H1 (cell line): Measurements from ENCODE around the gene PTGES3L. TPM values are rescaled to one million over a fixed set of nuclear protein-coding genes. Genes with fewer than 3 reads are reported as not detected.

Source experiments
- CTCF ChIA-PET: fragments of 300-600 bp; sonication (Branson Sonifier 250); formaldehyde crosslinking; loops from one replicate; lab custom pipeline; 2021; ENCODE audit not compliant: partially characterized antibody; lab: Charles Lee
- POLR2A ChIA-PET: fragments of 300-600 bp; sonication (Branson Sonifier 250); formaldehyde crosslinking; loops from one replicate; lab custom pipeline; 2021; ENCODE audit warnings: inconsistent platforms; ENCODE audit not compliant: partially characterized antibody; lab: Charles Lee
- DNase-seq, 2 experiments: peaks; one replicate each; pipeline versions ENCODE4 v3.0.0 to v3.0.0-alpha.2; 2010 to 2022; ENCODE audit warnings: low spot score in 2 of 2, low read depth in 1 of 2, mixed read lengths in 1 of 2
- FAIRE-seq: peaks from 2 replicates; lab custom pipeline; 2011; peaks lifted over from hg19 to GRCh38; lab: Jason Lieb, UNC
- H2AFZ ChIP-seq: 2 replicates; pipeline ENCODE4 v1.8.1; 2012; ENCODE audit warnings: low read length, inconsistent platforms
- H2AK5ac ChIP-seq: 2 replicates; pipeline ENCODE4 v1.6.1; 2013; ENCODE audit warnings: low read depth, low read length
- H2BK120ac ChIP-seq: replicated peaks from 2 replicates; pipeline ENCODE3; 2013; ENCODE audit warnings: low read depth, low read length, inconsistent platforms
- H2BK12ac ChIP-seq: 2 replicates; pipeline ENCODE4 v1.6.1; 2013; ENCODE audit warnings: low read depth, low read length
- H2BK15ac ChIP-seq: 2 replicates; pipeline ENCODE4 v1.6.1; 2013; ENCODE audit warnings: low read length
- H2BK20ac ChIP-seq: 2 replicates; pipeline ENCODE4 v1.6.1; 2013; ENCODE audit warnings: low read length
- H2BK5ac ChIP-seq: 2 replicates; pipeline ENCODE4 v1.6.1; 2013; ENCODE audit warnings: low read depth, low read length
- H3K14ac ChIP-seq: 2 replicates; pipeline ENCODE4 v1.6.1; 2013; ENCODE audit warnings: inconsistent platforms; ENCODE audit not compliant: insufficient read length
- H3K18ac ChIP-seq: 2 replicates; pipeline ENCODE4 v1.6.1; 2013; ENCODE audit warnings: low read length; ENCODE audit errors: extremely low read depth
- H3K23ac ChIP-seq: 2 replicates; pipeline ENCODE4 v1.6.1; 2013; ENCODE audit warnings: inconsistent platforms; ENCODE audit not compliant: insufficient read length
- H3K23me2 ChIP-seq: 2 replicates; pipeline ENCODE4 v1.6.1; 2013; ENCODE audit warnings: low read depth, low read length
- H3K27ac ChIP-seq: 2 replicates; pipeline ENCODE4 v1.6.1; 2011; ENCODE audit warnings: low read depth, low read length, inconsistent platforms
- H3K27me3 ChIP-seq, 4 experiments: replicated peaks in 1 of 4; 1 replicate in 1 of 4; 2 replicates in 3 of 4; pipeline versions ENCODE4 v1.6.1 to v1.8.1; 2011 to 2013; ENCODE audit warnings: low read length in 3 of 4, mild to moderate bottlenecking in 3 of 4, inconsistent platforms in 2 of 4, mixed read lengths in 2 of 4, moderate library complexity in 1 of 4; ENCODE audit not compliant: control insufficient read depth in 3 of 4, insufficient read depth in 3 of 4; ENCODE audit errors: extremely low read depth in 1 of 4
- H3K36me3 ChIP-seq, 4 experiments: 2 replicates each; pipeline versions ENCODE4 v1.6.1 to v1.8.1; 2011 to 2013; ENCODE audit warnings: mild to moderate bottlenecking in 4 of 4, low read length in 3 of 4, moderate library complexity in 2 of 4, control low read depth in 1 of 4, inconsistent platforms in 1 of 4; ENCODE audit not compliant: insufficient read depth in 4 of 4, control insufficient read depth in 2 of 4
- H3K4ac ChIP-seq: replicated peaks from 2 replicates; pipeline ENCODE3; 2013; ENCODE audit warnings: low read length, low read depth, mixed read lengths, inconsistent platforms; ENCODE audit not compliant: insufficient read length
- H3K4me1 ChIP-seq, 4 experiments: replicated peaks in 1 of 4; 1 replicate in 1 of 4; 2 replicates in 3 of 4; pipeline versions ENCODE4 v1.6.1 to v1.8.1; 2011 to 2013; ENCODE audit warnings: low read length in 3 of 4, inconsistent platforms in 2 of 4, mixed read lengths in 1 of 4; ENCODE audit not compliant: insufficient read depth in 4 of 4, control insufficient read depth in 3 of 4
- H3K4me2 ChIP-seq, 2 experiments: 2 replicates each; pipeline versions ENCODE4 v1.6.1 to v1.8.1; 2011 to 2013; ENCODE audit warnings: low read depth in 2 of 2, low read length in 2 of 2, control low read depth in 1 of 2, inconsistent platforms in 1 of 2, mild to moderate bottlenecking in 1 of 2; ENCODE audit not compliant: insufficient read depth in 1 of 2
- H3K4me3 ChIP-seq, 4 experiments: fragments of 200-600, 300-600 bp in 1 of 4; sonication (generic), shearing (Covaris generic), sonication (Bioruptor Twin) in 1 of 4; 2 replicates each; pipeline versions ENCODE4 v1.5.1 to v1.8.1; 2011 to 2016; ENCODE audit warnings: low read length in 4 of 4, low read depth in 3 of 4, control low read depth in 2 of 4, inconsistent platforms in 2 of 4, mild to moderate bottlenecking in 2 of 4, mixed read lengths in 1 of 4, moderate library complexity in 1 of 4; ENCODE audit not compliant: insufficient read depth in 2 of 4; ENCODE audit errors: extremely low read depth in 1 of 4
- H3K56ac ChIP-seq: replicated peaks from 2 replicates; pipeline ENCODE3; 2013; ENCODE audit warnings: low read depth, mild to moderate bottlenecking, mixed read lengths, low read length, inconsistent platforms; ENCODE audit not compliant: insufficient read length
- H3K79me1 ChIP-seq: 2 replicates; pipeline ENCODE4 v1.6.1; 2013; ENCODE audit warnings: low read depth, low read length, control low read depth
- H3K79me2 ChIP-seq, 2 experiments: 2 replicates each; pipeline versions ENCODE4 v1.6.1 to v1.8.1; 2012 to 2013; ENCODE audit warnings: low read length in 2 of 2, mild to moderate bottlenecking in 2 of 2, inconsistent platforms in 1 of 2; ENCODE audit not compliant: insufficient read depth in 2 of 2, control insufficient read depth in 1 of 2
- H3K9ac ChIP-seq, 4 experiments: replicated peaks in 1 of 4; 1 replicate in 1 of 4; 2 replicates in 3 of 4; pipeline versions ENCODE4 v1.6.1 to v1.8.1; 2011 to 2013; ENCODE audit warnings: low read depth in 3 of 4, low read length in 3 of 4, control low read depth in 2 of 4, mild to moderate bottlenecking in 2 of 4, moderate library complexity in 2 of 4, inconsistent platforms in 1 of 4; ENCODE audit errors: extremely low read depth in 1 of 4
- H3K9me3 ChIP-seq, 2 experiments: 2 replicates each; pipeline versions ENCODE4 v1.6.1 to v1.8.1; 2012 to 2013; ENCODE audit warnings: mild to moderate bottlenecking in 2 of 2, moderate library complexity in 2 of 2, control low read depth in 1 of 2, inconsistent platforms in 1 of 2, low read depth in 1 of 2, low read length in 1 of 2, mixed read lengths in 1 of 2; ENCODE audit not compliant: insufficient read depth in 2 of 2
- H4K20me1 ChIP-seq, 2 experiments: replicated peaks in 1 of 2; 2 replicates each; pipeline versions ENCODE3 to v1.8.1; 2011 to 2013; ENCODE audit warnings: inconsistent platforms in 2 of 2, low read length in 2 of 2, mild to moderate bottlenecking in 1 of 2; ENCODE audit not compliant: insufficient read depth in 2 of 2, control insufficient read depth in 1 of 2
- H4K5ac ChIP-seq: 2 replicates; pipeline ENCODE4 v1.6.1; 2013; ENCODE audit warnings: low read length, low read depth, mixed read lengths, inconsistent platforms; ENCODE audit not compliant: insufficient read length
- H4K8ac ChIP-seq: 2 replicates; pipeline ENCODE4 v1.8.0; 2013; ENCODE audit warnings: mild to moderate bottlenecking, moderate library complexity, low read length, inconsistent platforms; ENCODE audit not compliant: insufficient read depth; ENCODE audit errors: extremely low read depth
- H4K91ac ChIP-seq: replicated peaks from 2 replicates; pipeline ENCODE3; 2013; ENCODE audit warnings: low read length, mixed read lengths, inconsistent platforms; ENCODE audit not compliant: insufficient read length
- BRCA1 ChIP-seq: IDR thresholded peaks from 2 replicates; pipeline ENCODE4 v1.6.1; 2012; ENCODE audit warnings: low read depth, low read length, improper control_type of control experiment
- CBX5 ChIP-seq: fragments of 300-800, 300-1000 bp; sonication (generic); IDR thresholded peaks from 2 replicates; pipeline ENCODE4 v1.7.1; 2016; ENCODE audit warnings: antibody characterized with exemption, low read length, low read depth
- CBX8 ChIP-seq: fragments of 300-800, 300-1000 bp; sonication (generic); IDR thresholded peaks from 2 replicates; pipeline ENCODE4 v1.7.1; 2016; ENCODE audit warnings: low read depth, low read length, borderline replicate concordance
- CTBP2 ChIP-seq: IDR thresholded peaks from 2 replicates; pipeline ENCODE4 v1.7.0; 2011; ENCODE audit warnings: borderline replicate concordance, mild to moderate bottlenecking, moderate library complexity, mixed read lengths, low read length; ENCODE audit not compliant: insufficient read depth, insufficient read length
- EP300 ChIP-seq, 2 experiments: IDR thresholded peaks; 1 replicate in 1 of 2; 2 replicates in 1 of 2; pipeline ENCODE4 v1.6.1; 2011 to 2012; ENCODE audit warnings: low read depth in 2 of 2, low read length in 2 of 2, mild to moderate bottlenecking in 2 of 2, borderline replicate concordance in 1 of 2, inconsistent platforms in 1 of 2, moderate library complexity in 1 of 2
- EZH2 ChIP-seq: fragments of 200-600 bp; sonication (generic); IDR thresholded peaks from 2 replicates; pipeline ENCODE4 v1.7.1; 2012; ENCODE audit warnings: low read depth, mild to moderate bottlenecking, moderate library complexity, low read length, inconsistent platforms; ENCODE audit not compliant: severe bottlenecking
- PHF8 ChIP-seq: fragments of 200-600 bp; sonication (generic); conservative IDR thresholded peaks from 2 replicates; pipeline ENCODE4 v1.7.1; 2012; ENCODE audit warnings: low read depth, mild to moderate bottlenecking, inconsistent platforms, low read length, moderate library complexity
- POLR2A ChIP-seq, 2 experiments: IDR thresholded peaks; 1 replicate in 1 of 2; 2 replicates in 1 of 2; pipeline ENCODE4 v1.6.1; 2011; ENCODE audit warnings: low read depth in 2 of 2, low read length in 2 of 2, mild to moderate bottlenecking in 2 of 2; ENCODE audit errors: control extremely low read depth in 1 of 2
- RNF2 ChIP-seq: fragments of 200-900, 300-1000 bp; sonication (generic); IDR thresholded peaks from 2 replicates; pipeline ENCODE4 v1.7.1; 2016; ENCODE audit warnings: borderline replicate concordance, low read depth, mild to moderate bottlenecking, antibody characterized with exemption, low read length; ENCODE audit not compliant: poor library complexity, severe bottlenecking; ENCODE audit errors: missing control alignments
- SIX5 ChIP-seq: IDR thresholded peaks from 2 replicates; pipeline ENCODE4 v1.6.1; 2011; ENCODE audit warnings: mild to moderate bottlenecking, low read depth, low read length
- SP1 ChIP-seq: IDR thresholded peaks from 2 replicates; pipeline ENCODE4 v1.6.1; 2011; ENCODE audit warnings: low read depth, low read length
- TBP ChIP-seq: IDR thresholded peaks from 2 replicates; pipeline ENCODE4 v1.6.1; 2011; ENCODE audit warnings: low read depth, low read length, improper control_type of control experiment
- TCF12 ChIP-seq: IDR thresholded peaks from 2 replicates; pipeline ENCODE4 v1.6.1; 2011; ENCODE audit warnings: low read depth, mild to moderate bottlenecking, low read length
- WGBS, 2 experiments: shearing (Covaris generic) in 1 of 2; methylation state at CpG; one replicate each; pipeline versions ENCODE4 v1.1.6 to v1.1.7; 2013 to 2015; ENCODE audit warnings: low lambda C conversion rate in 2 of 2, mixed read lengths in 2 of 2, inconsistent platforms in 1 of 2, low coverage in 1 of 2, missing lambda C conversion rate in 1 of 2; ENCODE audit not compliant: insufficient replicate concordance in 2 of 2, insufficient coverage in 1 of 2, insufficient read length in 1 of 2; ENCODE audit errors: extremely low coverage in 1 of 2, missing lambda C conversion rate in 1 of 2; 5-methylcytosine and 5-hydroxymethylcytosine counted together
- polyA plus RNA-seq, 7 experiments: library from polyadenylated mRNA; depleted of rRNA in 3 of 7; stranded (reverse) in 5 of 7; unstranded in 2 of 7; fragments of >200 nt in 5 of 7; fragments of 200-250 nt in 2 of 7; gene quantifications; 1 replicate in 5 of 7; 2 replicates in 1 of 7; 4 replicates in 1 of 7; pipeline versions ENCODE4 v1.2.1 to v1.2.3, GENCODE V29; 2011 to 2013; ENCODE audit warnings: missing spikeins in 2 of 7, mixed read lengths in 2 of 7
- total RNA-seq: library from RNA; stranded (reverse); fragmentation: NEBNext Ultra II Directional; extraction: Animal tissue kit (Norgen Biotek cat#: 25700); gene quantifications from 2 replicates; pipeline ENCODE4 v1.2.1, GENCODE V29; 2021

PTGES3L gene
- total and polyA plus RNA-seq, 2 of the 8 experiments (the other 6 are each of a cell fraction or from before 2014, with no cell fraction given), result 3.0 to 3.6 TPM

GRCh38 chr17:42929497-42929844 lies 50.4 kb downstream of the PTGES3L start:
- Histone ChIP-seq H3K9me3 (no peaks in the 10 kb centered on the region), H3K23ac (no peak overlapping the region), H2BK120ac (no peak overlapping the region), H4K91ac (no peak overlapping the region), H3K79me1 (no peaks in the 10 kb centered on the region), H3K14ac (no peak overlapping the region), H4K20me1 (no peaks in the 10 kb centered on the region), H3K9ac (no peak overlapping the region), H3K18ac (no peak overlapping the region), H2BK15ac (no peak overlapping the region), H4K5ac (no peak overlapping the region), H3K4ac (no peak overlapping the region), H3K36me3 (no peaks in the 10 kb centered on the region), H2AK5ac (no peak overlapping the region), H3K27me3 (no peaks in the 10 kb centered on the region), H3K23me2 (no peaks in the 10 kb centered on the region; the same call in 1 of the 2 replicates), H2BK5ac (no peak overlapping the region; the same call in 1 of the 2 replicates), H2BK20ac (no peak overlapping the region), H3K4me1 (peaks cover 0 to 5% (median 1%) of the 10 kb centered on the region in 4 experiments; a peak in 3 of 7 replicates), H3K4me3 (no peak overlapping the region), H2AFZ (no peak overlapping the region), H3K27ac (no peak overlapping the region), H3K79me2 (no peaks in the 10 kb centered on the region), H3K4me2 (no peak overlapping the region), H4K8ac (no peak overlapping the region), H2BK12ac (no peak overlapping the region), H3K56ac (no peak overlapping the region)
- 100% methylated on average over 1 of the region's 1 CpG; no CpG with 5 or more reads in 1 of the 2 experiments for WGBS, 2 experiments
- POLR2A ChIA-PET, result interaction anchor here (0.6 to 7.4 kb wide), 8 partner anchors 9 to 386 kb away, joined by 3 to 73 read pairs (median 3); partner anchors contain the start of genes AOC2 and PSME3
- DNase-seq, result no peak
- CTCF ChIA-PET, result interaction anchor here (0.7 to 8.0 kb wide), 35 partner anchors 9 to 179 kb away, joined by 3 to 141 read pairs (median 4); partner anchors contain the start of genes AOC2, BECN1, G6PC1 and PSME3
- FAIRE-seq, result no peak
- no peak for TF ChIP-seq SP1
- TF ChIP-seq CBX8, result no peak
- no peak for TF ChIP-seq EP300 (IDR thresholded peaks at IDR 0.05; ENCODE audit: borderline replicate concordance in 1 of 2, low read depth in 2 of 2, low read length in 2 of 2)
- TF ChIP-seq POLR2A (IDR thresholded peaks at IDR 0.05; ENCODE audit: control extremely low read depth in 1 of 2, low read depth in 2 of 2, low read length in 2 of 2), result no peak
- no peak for TF ChIP-seq SIX5
- no peak for TF ChIP-seq TBP
- no peak for TF ChIP-seq RNF2
- TF ChIP-seq TCF12, result no peak
- no peak for TF ChIP-seq PHF8
- no peak for TF ChIP-seq CTBP2
- no peak for TF ChIP-seq CBX5
- no peak for TF ChIP-seq BRCA1
- TF ChIP-seq EZH2, result no peak
